ENCODE data around the gene NOP9.

GRCh38 chr14:24315243-24315806 is 15.7 kb downstream of the NOP9 start:
- TF ChIP-seq CTCF (IDR thresholded peaks at IDR 0.05; ENCODE audit: borderline replicate concordance, extremely low read depth, low read length, poor library complexity, severe bottlenecking): no peak
- no peak for TF ChIP-seq EZH2 (IDR thresholded peaks at IDR 0.05; ENCODE audit: borderline replicate concordance, low read depth, low read length, severe bottlenecking)
